HG03521 (cell line): Measurements from ENCODE around the gene SNRPD3.

Experiments used
- ATAC-seq: cut with Tn5 transposase; IDR thresholded peaks from one replicate; pipeline ENCODE4 v1.9.1; 2021; ENCODE audit warnings: mild to moderate bottlenecking, moderate library complexity; ENCODE audit not compliant: unreplicated experiment

The SNRPD3 gene

DNA sequence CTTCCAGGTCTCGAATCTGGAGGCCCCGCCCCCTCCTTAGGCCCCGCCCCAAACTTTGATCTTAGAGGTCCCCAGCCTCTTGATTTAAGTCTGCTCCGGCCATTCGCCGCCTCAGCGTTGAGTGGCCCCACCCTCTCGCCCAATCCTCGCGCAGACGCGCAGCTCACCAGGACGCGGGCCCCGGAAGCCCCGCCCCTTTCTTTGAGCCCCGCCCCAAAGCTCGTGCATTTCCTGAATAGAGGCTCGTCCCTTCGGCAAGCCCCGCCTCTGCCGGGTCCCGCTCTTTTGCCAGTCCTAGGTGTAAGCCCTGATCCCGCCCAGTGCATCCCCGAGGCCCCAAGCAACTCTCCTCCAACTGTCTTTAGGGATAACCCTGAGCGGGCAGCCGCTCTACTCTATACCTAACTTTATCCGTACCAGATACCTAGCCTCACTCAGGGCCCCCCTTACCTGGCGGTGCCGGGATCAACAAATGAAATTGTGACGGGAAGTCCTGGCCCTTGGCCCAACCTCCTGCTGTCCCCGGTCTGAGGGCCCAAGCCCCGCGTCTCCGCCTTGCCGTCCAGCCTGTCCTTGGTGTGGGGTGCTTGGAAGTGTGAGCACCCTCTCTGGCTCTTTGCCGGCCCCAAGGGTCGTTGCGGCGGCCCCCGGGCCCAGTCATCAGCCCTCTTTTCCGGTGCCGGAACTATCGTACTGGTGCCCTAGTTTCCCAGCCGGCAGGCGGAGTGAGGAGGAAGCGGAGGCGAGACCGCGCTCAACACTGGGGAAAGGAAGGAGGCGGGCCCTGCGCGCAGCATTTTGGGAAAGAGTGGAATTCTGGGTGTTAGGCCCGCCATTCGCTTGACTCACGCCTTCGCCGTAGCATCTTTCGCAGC is at the start of gene SNRPD3:
TSS of gene SNRPD3 (plus strand) at position 835 of the 875 bp plus-strand sequence. CDS start 1,676 bp downstream, outside the sequence.
- peak; percentile 76 for ATAC-seq

DNA sequence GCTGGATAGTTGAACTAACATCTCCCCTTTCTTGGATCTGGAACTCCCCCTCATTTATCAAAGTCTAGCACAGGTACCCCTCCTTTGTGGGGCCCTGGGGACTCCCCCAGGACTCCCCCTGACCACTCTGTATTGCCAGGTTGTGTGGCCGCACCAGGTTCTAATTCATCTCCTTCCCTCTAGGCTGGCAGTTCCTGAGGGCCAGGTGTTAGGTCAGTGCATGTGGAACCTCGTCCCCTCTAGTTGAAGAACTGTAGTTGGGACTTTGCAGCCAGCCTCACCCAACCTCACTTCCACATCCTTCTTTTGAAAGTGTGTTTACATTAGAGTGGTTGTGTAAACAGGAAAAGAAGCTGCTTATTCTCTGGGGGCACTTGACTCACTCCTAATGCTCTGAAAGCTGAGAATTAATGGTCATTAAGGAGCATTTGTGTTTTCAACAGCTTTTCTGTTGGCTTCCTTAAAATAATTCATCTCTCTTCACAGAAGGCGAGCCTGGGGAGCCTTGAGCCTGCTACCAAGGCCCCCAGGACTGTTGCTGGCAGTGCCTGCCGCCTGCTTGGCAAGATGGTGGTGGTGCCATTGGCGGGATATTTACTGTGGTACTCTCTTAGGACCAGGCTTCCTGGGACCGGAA is 48.9 kb upstream of the SNRPD3 start:
- no peak for ATAC-seq

DNA sequence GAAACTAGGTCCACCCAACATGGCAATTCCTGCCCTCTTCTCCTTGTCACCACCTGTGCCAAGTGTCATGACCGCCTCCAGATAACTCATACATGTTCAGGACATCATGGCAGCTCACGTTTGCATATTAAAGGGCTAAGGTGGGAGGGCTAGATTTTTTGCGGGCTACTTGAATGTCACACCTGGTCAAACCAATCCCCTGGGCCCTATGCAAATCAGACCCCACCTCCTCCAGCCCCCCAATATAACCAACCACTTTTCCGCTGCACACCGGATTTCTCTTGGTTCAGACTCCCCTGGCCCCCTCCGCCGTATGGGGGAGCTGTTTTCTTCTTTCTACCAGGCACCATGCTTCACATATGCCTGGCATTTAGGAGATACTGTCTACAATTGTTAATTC is 48.1 kb upstream of the SNRPD3 start:
- ATAC-seq, result no peak

DNA sequence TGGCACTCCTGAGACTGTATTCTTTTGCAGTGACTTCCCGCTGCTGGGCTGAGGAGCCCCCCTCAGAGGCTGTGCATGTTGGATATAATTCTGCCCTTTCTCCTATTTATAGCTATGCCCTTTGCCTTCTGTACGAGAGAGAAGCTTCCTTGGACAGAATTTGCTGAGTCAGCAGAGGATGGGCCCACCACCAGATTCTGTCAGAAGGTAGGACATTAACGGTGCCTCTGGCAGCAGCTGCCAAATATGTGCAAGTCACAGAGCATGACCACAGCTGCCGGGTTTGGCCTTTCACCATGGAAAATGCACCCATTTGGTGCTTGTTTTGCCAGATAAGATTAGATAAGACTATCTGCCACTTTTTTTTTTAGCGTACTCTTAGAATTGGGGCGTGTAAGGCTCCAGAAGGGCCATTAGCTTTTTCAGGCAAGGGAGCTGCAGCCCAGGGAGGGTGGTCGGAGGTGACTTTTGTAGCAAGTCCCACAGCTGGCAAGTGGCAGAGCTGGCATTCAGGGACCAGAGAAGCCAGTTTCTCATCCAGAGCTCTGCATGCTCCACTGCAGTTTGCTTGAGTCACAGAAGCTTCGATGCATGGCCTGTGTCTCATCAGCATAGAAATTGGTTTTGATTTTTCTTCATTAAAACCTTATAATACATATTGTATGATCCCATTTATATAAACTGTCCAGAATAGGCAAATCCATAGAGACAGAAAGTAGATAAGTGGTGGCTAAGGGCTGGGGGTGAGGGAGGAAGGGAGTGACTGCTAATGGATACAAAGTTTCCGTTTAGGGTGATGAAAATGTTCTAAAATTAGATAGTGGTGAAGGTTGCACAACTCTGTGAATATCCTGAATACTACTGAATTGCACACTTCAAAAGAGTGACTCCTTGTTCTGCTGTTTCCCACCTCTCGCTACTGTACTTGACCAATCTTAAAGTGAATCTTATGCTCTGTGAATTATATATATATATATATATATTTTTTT is 44.9 kb upstream of the SNRPD3 start:
- ATAC-seq, result no peak

DNA sequence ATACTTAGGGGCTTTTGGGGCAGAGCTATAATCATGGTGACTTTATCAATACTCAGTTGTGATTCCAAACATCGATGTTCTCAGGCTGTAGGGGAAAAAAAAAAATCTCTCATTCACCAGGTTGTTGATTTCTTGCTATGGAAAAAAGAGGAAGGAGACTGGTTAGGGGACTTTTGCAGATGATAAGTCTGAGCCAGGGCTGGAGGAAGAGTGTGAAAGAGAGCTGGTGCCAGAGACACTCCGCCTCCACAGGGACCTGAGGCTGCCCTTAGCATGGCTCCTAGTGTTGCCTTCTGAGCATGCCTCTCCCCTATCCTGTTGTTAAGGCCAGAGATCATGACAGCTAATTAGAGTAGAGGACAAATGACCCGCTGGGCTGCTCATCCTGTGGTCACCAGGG is 43.8 kb upstream of the SNRPD3 start:
- no peak for ATAC-seq

DNA sequence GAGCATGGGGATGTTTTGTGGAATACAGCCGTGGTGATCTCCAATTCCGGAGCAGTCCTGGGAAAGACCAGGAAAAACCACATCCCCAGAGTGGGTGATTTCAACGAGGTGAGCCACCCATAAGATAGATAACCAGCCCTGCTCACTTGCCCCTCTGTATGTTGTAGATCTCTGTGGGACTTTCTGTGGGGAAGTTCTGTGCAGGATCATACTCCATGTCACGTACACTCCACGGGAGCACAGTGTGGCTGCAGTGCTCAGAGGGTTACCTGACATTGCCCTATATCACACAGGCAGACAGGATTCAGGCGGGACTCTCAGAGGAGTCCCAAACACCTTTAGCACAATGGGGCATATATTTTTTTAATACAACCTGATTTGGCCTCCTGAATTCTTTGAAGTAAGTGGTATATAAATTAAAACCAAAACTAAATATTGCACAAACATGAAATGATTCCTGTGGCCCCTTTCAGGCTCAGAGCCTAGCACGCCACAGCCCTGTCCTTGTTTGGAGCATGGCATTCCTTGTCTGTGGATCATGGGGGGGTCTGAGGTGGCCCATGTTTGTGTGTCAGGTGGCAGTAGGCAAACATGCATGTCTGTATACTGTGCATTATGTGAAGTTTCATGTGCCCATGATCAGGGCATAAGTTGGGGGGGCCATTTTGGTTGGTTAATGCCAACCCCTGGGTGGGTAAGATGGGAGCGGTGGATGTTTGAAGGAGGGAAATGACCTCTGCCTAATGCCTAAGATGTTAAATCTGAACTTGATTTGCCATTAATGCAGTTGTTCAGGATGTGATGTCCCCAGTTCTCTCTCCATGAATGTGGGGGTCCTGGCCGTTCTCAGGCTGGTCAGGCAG is 42.2 kb upstream of the SNRPD3 start:
- ATAC-seq, result no peak

DNA sequence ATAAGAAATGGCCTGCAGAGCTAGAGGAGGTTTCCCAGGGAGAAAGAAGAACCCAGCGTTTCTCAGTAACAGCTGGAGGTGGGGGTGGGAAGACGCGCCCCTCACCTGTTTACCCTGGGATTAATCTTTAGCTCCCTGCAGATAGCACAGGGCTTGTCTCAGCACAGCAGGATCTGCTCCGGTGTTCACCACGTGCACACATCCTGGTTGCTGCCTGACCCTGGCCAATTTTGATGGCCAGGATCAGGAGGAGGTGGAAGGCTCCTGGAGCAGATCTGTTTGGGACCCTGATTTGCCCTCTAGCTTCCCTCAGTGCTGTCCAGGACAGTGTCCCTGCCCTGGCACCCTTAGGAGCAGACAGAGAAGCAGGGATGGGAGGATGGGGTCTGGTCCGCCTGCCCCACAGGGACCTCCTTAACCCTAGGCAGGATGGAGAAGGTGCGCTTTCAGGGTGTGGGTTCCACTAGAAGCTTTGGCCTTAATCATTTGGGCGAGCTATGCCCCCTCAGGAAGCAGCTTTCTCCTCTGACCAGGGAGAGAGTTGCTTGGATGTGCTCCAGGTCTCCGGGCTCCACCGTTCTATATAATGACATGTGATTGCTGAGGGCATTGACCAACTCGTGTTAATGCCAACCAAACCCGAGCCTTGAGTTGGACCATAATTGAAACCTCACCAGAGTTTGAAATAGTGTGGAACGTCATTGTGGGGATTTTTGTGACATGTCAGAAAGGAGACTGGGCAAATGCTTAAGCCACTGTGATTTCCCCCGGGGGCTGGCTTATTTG is 41.4 kb upstream of the SNRPD3 start:
- ATAC-seq, result no peak

DNA sequence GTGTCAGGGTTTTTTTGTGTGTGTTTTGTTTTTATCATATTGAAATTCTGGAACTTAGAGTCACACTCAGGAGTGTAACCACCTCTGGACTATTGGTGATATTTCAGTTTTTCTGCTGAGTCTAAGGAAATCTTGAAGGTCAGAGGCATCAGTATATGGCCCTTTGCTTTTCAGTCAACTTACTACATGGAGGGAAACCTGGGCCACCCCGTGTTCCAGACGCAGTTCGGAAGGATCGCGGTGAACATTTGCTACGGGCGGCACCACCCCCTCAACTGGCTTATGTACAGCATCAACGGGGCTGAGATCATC is 40.8 kb upstream of the SNRPD3 start:
- ATAC-seq, result no peak

DNA sequence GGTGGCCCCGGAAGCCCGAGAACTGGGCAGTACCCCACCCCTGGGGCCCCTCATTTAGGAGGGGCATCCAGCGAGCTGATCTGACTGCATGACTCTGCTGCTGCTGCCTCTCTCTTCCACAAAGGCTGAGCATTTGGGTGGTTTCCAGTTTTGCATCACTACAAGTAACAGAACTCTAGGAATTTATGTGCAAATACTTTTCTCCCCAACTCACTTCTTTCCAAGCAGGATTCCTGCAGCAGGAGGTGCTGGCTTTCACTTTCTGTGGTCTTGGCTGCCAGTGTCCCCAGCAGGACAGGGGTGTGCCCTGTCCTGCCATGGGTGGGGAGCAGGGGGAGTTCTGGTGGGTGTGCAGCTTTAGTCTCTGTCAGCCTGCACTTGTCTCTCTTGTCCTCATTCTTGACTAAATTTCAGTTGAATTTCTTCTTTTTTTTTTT is 39.5 kb upstream of the SNRPD3 start:
- ATAC-seq, result no peak

DNA sequence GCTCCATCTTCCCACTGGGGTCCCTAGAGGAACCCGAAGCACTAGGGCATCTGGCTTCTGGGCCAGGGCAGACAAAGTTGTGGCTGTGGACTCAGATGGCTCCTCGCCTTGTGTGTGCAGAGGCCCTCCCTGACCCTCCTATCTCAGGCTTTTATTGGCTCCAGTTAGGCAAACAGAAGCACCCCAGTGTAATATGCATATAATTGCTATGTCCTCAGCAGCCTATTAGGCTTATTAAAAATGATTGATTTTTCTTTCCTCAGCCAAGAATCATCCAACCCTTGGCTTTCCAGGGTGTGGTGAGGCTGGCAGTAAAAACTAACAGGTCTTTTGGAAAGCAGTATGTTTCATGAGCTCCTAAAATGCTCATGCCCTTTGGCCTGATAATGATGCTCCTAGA is 38.4 kb upstream of the SNRPD3 start:
- no peak for ATAC-seq

DNA sequence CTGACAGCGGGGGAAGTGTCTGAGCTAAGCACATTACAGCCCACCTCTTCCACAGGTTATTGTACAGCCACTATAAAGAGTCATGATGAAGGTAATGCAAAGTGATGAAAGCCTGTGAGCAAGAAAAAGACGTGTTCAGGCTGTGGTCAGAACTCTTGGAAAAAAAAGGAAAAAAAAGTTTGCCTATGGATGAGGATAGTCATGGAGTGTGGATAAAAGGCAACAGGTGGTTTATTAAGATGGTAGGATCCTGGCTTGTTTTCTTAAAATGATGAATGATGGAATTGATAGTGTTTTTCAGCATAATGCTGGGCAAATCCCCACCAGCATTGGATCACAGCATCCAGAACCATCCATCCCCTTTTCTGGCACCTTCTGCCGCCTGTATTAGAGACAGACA is 37.6 kb upstream of the SNRPD3 start:
- no peak for ATAC-seq

DNA sequence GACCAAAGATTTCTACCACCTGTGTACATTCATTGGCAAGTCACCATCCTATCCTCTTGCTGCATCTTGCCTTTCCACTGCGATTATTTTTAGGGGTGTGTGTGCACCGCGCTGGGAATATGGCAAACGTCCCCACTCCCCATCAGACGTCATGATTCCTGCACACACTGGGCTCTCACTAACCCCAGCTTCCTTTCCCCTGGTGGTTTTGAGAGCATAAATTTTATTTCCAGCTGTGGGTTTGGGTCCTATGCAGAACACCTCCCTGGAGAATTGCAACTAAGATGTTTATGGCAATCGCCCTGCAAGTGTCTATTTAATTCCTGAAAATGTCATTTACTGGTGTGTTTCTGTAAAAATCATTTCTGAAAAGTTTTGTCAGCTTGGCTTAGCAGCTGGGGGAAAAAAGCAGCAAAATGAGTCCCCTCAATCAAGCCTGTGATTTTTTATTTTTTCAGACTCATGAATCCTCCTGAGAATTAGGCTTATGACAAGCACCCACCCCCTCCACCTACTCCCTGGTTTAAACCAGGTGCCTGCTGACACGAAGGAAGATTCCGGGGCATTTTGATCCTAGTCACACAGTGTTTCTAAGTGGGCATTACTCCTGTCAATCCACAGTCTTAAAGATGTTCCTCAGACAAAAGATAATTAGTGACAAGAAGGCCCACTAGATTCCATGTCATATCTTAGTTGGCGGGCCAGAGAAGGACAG is 36.9 kb upstream of the SNRPD3 start:
- no peak for ATAC-seq

DNA sequence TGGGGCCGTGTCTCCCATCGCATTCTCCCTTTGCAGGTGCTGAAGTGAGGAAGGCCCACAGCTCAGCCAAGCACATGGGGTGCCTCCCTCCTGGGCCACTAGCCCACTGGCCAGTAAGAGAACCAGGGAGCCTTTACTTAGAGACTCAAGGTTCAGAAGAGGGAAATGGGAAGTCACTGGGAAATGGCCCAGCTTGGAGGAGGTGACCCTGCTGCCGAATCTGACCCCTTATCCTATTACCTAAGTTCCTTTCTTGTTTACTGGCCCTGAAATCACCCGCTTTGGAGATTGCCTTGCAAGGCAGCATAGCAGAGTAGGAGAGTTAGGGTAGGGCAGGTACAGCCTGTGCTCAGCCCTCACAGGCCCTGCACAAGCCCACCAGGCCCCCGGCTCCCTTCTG is 36.3 kb upstream of the SNRPD3 start:
- ATAC-seq, result no peak

DNA sequence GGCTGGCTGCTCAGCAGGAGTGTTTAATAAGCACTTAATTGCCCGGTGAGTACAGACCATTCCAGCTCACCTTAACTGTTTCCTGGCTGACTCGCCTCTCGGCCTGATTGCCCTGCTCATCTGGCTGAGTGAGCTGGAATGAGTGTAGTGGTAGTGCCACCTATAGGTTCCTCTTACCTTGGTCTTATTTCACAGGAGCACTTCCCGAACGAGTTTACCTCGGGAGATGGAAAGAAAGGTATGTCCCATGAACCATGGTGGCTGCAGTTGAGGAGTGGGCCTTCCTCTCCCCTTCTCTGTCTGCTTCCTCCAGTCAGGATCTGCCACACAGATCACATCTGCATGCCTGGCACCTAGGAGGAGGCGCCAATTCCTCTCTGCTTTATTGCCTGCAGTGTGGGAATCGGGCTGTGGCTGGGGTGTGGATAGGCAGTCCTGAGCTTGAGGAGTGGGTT is 34.0 kb upstream of the SNRPD3 start:
- no peak for ATAC-seq

DNA sequence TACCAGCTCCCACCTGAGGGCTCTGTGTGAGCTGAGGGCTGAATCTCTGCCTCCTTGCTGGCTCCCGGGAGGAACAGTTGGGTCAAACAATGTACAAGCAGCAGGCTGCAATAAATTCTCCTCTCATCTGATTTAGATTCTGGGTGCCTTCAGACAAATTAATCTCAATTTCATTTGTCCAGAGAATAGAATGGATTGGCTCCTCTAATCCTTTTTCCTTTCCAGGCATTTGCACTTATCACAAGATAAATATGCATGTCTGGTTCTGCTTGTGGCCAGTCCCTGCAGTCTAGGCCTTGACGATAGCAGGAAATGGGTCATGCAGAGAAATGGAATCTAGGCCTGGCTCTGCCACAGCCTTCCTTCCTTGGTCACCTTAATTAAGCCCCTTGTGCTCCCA is 31.9 kb upstream of the SNRPD3 start:
- ATAC-seq, result no peak

DNA sequence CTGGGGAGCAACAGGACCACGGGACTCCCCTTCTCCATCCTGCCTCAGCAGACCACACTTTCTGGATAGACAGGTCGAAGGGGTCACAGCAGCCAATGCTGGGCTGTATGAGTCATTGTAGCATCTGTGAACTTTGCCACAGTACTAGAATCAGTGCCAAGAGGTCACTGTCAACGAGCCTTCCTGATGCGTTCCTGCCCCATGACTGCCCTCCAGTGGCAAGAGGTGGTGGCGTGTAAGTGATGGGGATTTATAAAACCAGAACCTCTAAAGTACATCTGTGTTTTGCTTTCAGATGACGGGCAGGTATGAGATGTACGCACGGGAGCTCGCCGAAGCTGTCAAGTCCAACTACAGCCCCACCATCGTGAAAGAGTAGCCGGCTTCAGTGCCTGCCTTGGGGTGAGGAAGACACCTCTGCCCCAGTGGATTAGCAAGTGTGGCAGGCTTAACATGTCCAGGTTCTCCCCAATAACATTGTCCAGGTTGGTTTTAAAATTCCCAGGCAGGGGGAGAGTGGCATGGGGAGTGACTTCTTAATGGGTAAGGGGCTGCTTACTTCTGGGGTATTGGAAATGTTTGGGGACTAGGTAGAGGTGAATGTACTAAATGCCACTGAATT is 30.3 kb upstream of the SNRPD3 start:
- no peak for ATAC-seq

DNA sequence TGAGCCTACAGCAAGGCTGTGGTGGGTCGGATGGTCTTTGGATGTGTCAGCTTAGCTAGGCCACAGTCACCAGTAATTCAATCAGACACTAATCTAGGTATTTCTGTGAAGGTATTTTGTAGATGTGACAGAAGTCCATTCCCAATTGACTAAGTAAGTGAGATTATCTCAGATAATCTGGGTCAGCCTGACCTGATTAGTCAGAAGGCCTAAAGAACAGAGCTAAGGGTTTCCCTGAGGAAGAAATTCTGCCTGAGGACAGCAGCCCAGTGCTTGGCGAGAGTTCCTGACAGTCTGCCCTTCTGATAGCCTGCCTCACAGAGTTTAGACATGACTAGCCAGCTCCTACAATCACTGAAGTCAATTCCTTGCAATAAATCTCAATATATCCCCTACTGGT is 29.6 kb upstream of the SNRPD3 start:
- ATAC-seq, result no peak

DNA sequence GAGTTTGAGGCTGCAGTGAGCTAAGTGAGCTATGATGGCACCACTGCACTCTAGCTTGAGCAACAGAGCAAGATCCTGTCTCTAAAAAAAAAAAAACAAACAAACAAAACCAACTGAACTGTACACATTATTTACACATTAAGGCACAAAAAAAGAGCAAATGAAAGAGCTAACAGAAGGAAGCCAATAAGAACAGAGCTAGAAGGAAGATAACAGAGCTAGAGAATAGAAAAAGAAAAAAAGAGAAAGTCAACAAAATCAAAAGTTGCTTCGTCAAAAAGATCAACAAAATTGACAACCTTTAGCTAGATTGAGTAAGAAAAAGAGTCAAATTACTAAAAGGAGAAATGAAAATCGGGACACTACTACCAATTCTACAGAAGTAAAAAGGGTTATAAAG is 25.9 kb upstream of the SNRPD3 start:
- no peak for ATAC-seq
